Hepatocyte (in vitro differentiated cells): ENCODE measurements around the gene NME7.
"Not testable (repeated sequence)": the region's sequence is repeated elsewhere in the genome, so short reads cannot be mapped to it uniquely, and the experiment has no call there.

ENCODE experiments used
- CTCF ChIP-seq: fragments of 200-600 bp; sonication (generic); IDR thresholded peaks from 2 replicates; pipeline ENCODE4 v1.5.1; 2016; ENCODE audit warnings: antibody characterized with exemption, mild to moderate bottlenecking; ENCODE audit not compliant: poor library complexity
- EZH2 ChIP-seq: fragments of 200-600 bp; sonication (generic); IDR thresholded peaks from 2 replicates; pipeline ENCODE4 v1.6.1; 2016; ENCODE audit warnings: antibody characterized with exemption, mild to moderate bottlenecking, borderline replicate concordance

- not testable (repeated sequence) for TF ChIP-seq CTCF, EZH2
Observed at GRCh38 chr1:169179431-169179830, 188.2 kb downstream of the NME7 start.
